ENCODE data around the gene FBXO28. TPM values are rescaled to one million over a fixed set of nuclear protein-coding genes. Genes with fewer than 3 reads are reported as not detected.

The FBXO28 gene
- total and polyA plus RNA-seq, 8 donors = 4.6 to 44.2 (median 9.6) TPM

- Histone ChIP-seq H3K4me3 (no peak overlapping the region), H3K27ac (no peak overlapping the region), H3K27me3 (peaks cover 0 to 5% (median 0%) of the 10 kb centered on the region in 3 donors), H3K9me3 (no peaks in the 10 kb centered on the region), H3K36me3 (no peaks in the 10 kb centered on the region), H3K4me1 (peaks cover 15 to 37% (median 29%) of the 10 kb centered on the region in 4 donors)
- DNase-seq = no peak
- intact Hi-C loops (cut with DNase I; ENCODE audit: low total_unique reads) = loop anchor here (5.0 to 10.0 kb wide), 2 partner anchors 219 to 342 kb away; partner anchors contain the start of gene NVL
- WGBS, 5 donors = 74 to 84% (median 78%) methylated on average over 10 of the region's 10 CpGs
- TF ChIP-seq CTCF (IDR thresholded peaks at IDR 0.05) (no peak), EP300 (IDR thresholded peaks at IDR 0.05) (no peak), POLR2A (IDR thresholded peaks at IDR 0.05) (no peak)
Observed at GRCh38 chr1:224113005-224113404, 906 bp upstream of the FBXO28 start.

GRCh38 chr1:224113545-224113917, 380 bp upstream of the FBXO28 start:
- no peak for DNase-seq
- intact Hi-C loops (cut with DNase I; ENCODE audit: low total_unique reads) = loop anchor here (5.0 to 10.0 kb wide), 2 partner anchors 219 to 341 kb away; partner anchors contain the start of gene NVL
- no peak for TF ChIP-seq EP300 (IDR thresholded peaks at IDR 0.05)
- no peak for TF ChIP-seq CTCF (IDR thresholded peaks at IDR 0.05)
- TF ChIP-seq POLR2AphosphoS5 (IDR thresholded peaks at IDR 0.05) = no peak
- no peak for TF ChIP-seq POLR2A (IDR thresholded peaks at IDR 0.05)
- H3K27me3 ChIP-seq = peaks cover 0 to 5% (median 0%) of the 10 kb centered on the region in 3 donors
- peaks cover 15 to 37% (median 29%) of the 10 kb centered on the region in 4 donors for H3K4me1 ChIP-seq
- peaks cover 0 to 1% (median 0%) of the 10 kb centered on the region in 4 donors for H3K36me3 ChIP-seq
- H3K9me3 ChIP-seq = no peaks in the 10 kb centered on the region
- 39 to 51% (median 44%) methylated on average over 2 of the region's 2 CpGs for WGBS, 5 donors
- peak overlapping the region; percentile 81 to 96 (median 91) for H3K27ac ChIP-seq
- peak overlapping the region; percentile 68 to 96 (median 86) for H3K4me3 ChIP-seq

GRCh38 chr1:224114787-224115175, 870 bp downstream of the FBXO28 start:
- peaks cover 15 to 42% (median 31%) of the 10 kb centered on the region in 4 donors for H3K4me1 ChIP-seq
- intact Hi-C loops (cut with DNase I; ENCODE audit: low total_unique reads) = loop anchor here (5.0 to 10.0 kb wide), 2 partner anchors 218 to 340 kb away; partner anchors contain the start of gene NVL
- peaks cover 0 to 12% (median 3%) of the 10 kb centered on the region in 4 donors for H3K36me3 ChIP-seq
- H3K4me3 ChIP-seq = peak overlapping the region; percentile 68 to 96 (median 86)
- no peak for DNase-seq
- TF ChIP-seq POLR2AphosphoS5 (IDR thresholded peaks at IDR 0.05) = no peak
- no peak for TF ChIP-seq POLR2A (IDR thresholded peaks at IDR 0.05)
- no peak for TF ChIP-seq CTCF (IDR thresholded peaks at IDR 0.05)
- TF ChIP-seq EP300 (IDR thresholded peaks at IDR 0.05) = no peak
- H3K27me3 ChIP-seq = peaks cover 0 to 5% (median 0%) of the 10 kb centered on the region in 3 donors
- 1% methylated on average over 11 of the region's 11 CpGs for WGBS, 5 donors
- no peaks in the 10 kb centered on the region for H3K9me3 ChIP-seq
- peak overlapping the region; percentile 81 to 96 (median 91) for H3K27ac ChIP-seq

- Histone ChIP-seq H3K36me3 (peaks cover 0 to 15% (median 8%) of the 10 kb centered on the region in 4 donors), H3K9me3 (no peaks in the 10 kb centered on the region), H3K27ac (no peak overlapping the region), H3K4me1 (peaks cover 15 to 48% (median 35%) of the 10 kb centered on the region in 4 donors), H3K27me3 (peaks cover 0 to 4% (median 0%) of the 10 kb centered on the region in 3 donors), H3K4me3 (no peak overlapping the region)
- DNase-seq = peak in 1 of 2 donors; percentile 69
- TF ChIP-seq EP300 (IDR thresholded peaks at IDR 0.05) (no peak), CTCF (IDR thresholded peaks at IDR 0.05) (peak in 4 of 7 experiments; percentile 49 to 65 (median 54)), POLR2AphosphoS5 (IDR thresholded peaks at IDR 0.05) (no peak), POLR2A (IDR thresholded peaks at IDR 0.05) (no peak)
- 4 to 10% (median 9%) methylated on average over 4 of the region's 4 CpGs for WGBS, 5 donors
- intact Hi-C loops (cut with DNase I; ENCODE audit: low total_unique reads) = loop anchor here (10.0 kb wide), 1 partner anchor 339 kb away; no protein-coding TSS in a partner anchor
Observed at GRCh38 chr1:224116131-224116530, 2.2 kb downstream of the FBXO28 start.

All from stomach (tissue), 9 donors.